GM10266 (cell line): ENCODE results near the gene NVL.
"Not testable (repeated sequence)": the region's sequence is repeated elsewhere in the genome, so short reads cannot be mapped to it uniquely, and the experiment has no call there.

ENCODE experiments used
- DNase-seq: peaks from one replicate; pipeline ENCODE4 v3.0.0; 2012; ENCODE audit errors: extremely low spot score
- TF ChIP-seq, protein P1 (sequence below): IDR thresholded peaks from 2 replicates; pipeline ENCODE4 v1.5.1; 2012; ENCODE audit warnings: mild to moderate bottlenecking, low read depth; ENCODE audit not compliant: control insufficient read depth, insufficient read depth; ENCODE audit errors: missing control alignments

NVL gene

GRCh38 chr1:224331326-224331725 is 1.4 kb upstream of the NVL start:
- no peak for DNase-seq
- TF ChIP-seq, protein P1, sequence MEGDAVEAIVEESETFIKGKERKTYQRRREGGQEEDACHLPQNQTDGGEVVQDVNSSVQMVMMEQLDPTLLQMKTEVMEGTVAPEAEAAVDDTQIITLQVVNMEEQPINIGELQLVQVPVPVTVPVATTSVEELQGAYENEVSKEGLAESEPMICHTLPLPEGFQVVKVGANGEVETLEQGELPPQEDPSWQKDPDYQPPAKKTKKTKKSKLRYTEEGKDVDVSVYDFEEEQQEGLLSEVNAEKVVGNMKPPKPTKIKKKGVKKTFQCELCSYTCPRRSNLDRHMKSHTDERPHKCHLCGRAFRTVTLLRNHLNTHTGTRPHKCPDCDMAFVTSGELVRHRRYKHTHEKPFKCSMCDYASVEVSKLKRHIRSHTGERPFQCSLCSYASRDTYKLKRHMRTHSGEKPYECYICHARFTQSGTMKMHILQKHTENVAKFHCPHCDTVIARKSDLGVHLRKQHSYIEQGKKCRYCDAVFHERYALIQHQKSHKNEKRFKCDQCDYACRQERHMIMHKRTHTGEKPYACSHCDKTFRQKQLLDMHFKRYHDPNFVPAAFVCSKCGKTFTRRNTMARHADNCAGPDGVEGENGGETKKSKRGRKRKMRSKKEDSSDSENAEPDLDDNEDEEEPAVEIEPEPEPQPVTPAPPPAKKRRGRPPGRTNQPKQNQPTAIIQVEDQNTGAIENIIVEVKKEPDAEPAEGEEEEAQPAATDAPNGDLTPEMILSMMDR, result no peak

- no peak for DNase-seq
- TF ChIP-seq, protein P1, result no peak
Measured at GRCh38 chr1:224329484-224329841, 509 bp downstream of the NVL start.

GRCh38 chr1:224328644-224329043 is 1.3 kb downstream of the NVL start:
- no peak for DNase-seq
- TF ChIP-seq, protein P1, result no peak

- TF ChIP-seq, protein P1, result no peak
- no peak for DNase-seq
Measured at GRCh38 chr1:224325959-224326358, 4.0 kb downstream of the NVL start.

DNA sequence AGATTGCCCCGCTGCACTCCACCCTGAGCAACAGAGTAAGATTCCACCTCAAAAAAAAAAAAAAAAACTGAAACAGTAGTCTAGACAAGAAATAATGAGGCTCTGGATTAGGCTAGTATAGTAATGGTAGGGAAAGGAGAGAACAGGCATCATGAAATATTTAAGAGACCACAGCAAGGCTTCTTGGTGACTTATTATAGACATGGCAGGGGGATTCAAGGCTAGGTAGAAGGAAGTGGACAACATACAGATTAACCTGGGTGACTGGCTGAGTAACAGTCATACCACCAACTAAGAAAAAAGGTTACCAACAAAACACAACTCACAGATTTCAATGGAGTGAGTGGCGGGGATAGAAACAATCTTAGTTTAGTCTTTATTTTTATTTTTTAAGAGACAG is 8.3 kb downstream of the NVL start:
- DNase-seq, result no peak
- TF ChIP-seq, protein P1, result no peak

DNA sequence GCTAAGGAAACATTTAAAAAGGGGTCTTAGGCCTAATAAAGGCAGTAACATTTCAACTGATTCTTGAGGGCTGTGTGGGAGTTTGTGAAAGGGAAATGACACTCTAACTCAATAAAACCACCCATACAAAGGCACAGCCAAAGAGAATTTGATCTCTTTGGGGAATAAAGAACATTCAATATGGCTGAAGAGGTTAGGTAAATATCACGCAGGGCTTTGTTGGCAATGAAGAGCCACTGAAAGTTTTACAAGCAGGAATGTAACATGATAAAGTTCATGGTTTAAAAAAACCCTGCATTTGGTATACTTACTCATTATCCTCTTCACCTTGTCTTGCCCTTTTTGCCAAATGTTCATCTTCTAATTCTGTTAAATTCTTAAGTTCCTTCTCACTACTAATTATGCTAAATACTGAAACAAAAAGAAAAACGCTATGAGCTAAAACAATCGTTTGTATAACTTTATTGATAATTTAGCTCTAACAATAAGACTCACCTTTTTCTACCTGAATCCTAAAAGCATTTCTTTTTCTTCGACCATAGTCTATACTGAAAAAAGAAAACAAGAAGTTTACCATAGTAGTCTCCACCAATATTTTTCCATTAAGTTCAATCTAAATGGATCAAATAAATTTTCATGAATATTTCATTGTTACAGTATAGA is 12.5 kb downstream of the NVL start:
- no peak for DNase-seq
- TF ChIP-seq, protein P1, result no peak

GRCh38 chr1:224312025-224312424 is 17.9 kb downstream of the NVL start:
- DNase-seq, result no peak
- TF ChIP-seq, protein P1, result no peak

DNA sequence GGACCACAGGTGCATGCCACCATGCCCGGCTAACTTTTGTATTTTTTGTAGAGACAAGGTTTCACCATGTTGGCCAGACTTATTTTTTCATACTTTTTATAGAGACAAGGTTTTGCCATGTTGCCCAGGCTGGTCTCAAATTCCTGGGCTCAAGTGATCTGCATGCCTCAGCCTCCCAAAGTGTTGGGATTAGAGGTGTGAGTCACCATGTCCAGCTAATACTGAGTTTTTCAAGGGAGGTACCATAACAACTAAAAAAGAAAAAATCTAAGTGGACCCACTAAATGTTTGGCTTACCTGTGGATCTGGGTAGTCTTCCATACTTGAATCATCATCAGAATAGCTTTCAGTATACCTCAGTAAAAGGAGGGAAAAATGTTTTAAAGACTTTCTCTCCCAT is 18.5 kb downstream of the NVL start:
- not testable (repeated sequence) for DNase-seq
